Measurements from ENCODE around the gene SLC8A3.

DNA sequence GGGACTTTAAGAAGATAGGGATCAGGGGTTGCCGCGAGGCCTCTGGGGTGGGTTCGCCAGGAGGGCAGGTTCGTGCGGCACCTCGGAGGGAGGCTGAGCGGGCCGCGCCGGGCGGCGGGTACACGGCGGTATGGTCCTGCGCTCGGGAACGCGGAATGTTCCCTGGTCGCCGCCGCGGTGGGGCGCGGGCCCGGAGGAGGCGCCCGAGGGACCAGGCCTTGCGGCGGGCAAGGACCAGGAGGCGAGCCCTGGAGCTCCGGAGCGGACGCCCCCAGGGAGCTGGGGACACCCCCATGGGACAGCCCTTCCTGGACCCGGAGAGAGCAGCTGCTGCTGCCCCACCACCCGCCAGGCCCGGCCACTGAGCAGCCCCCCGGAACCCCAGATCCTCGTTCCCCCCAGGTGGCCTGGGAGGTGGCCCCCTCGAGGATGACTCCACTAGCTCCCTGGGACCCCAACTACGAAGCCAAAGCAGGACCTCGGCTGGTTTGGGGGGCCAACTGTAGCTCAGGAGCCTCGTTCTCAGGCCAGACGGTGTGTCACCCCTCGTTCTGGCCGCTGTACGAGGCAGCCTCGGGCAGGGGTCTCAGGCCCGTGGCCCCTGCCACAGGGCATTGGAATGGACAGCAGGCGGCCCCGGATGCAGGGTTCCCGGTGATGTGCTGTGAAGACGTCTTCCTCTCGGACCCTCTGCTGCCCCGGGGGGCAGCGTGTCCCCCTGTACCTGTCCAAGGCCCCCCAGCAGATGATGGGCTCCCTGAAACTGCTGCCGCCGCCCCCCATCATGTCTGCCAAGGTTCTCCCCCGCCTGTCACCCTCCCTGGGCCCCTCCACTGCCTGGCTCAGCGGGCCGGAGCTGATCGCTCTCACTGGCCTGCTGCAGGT is 45.6 kb upstream of the SLC8A3 start:
- TF ChIP-seq, protein P1, sequence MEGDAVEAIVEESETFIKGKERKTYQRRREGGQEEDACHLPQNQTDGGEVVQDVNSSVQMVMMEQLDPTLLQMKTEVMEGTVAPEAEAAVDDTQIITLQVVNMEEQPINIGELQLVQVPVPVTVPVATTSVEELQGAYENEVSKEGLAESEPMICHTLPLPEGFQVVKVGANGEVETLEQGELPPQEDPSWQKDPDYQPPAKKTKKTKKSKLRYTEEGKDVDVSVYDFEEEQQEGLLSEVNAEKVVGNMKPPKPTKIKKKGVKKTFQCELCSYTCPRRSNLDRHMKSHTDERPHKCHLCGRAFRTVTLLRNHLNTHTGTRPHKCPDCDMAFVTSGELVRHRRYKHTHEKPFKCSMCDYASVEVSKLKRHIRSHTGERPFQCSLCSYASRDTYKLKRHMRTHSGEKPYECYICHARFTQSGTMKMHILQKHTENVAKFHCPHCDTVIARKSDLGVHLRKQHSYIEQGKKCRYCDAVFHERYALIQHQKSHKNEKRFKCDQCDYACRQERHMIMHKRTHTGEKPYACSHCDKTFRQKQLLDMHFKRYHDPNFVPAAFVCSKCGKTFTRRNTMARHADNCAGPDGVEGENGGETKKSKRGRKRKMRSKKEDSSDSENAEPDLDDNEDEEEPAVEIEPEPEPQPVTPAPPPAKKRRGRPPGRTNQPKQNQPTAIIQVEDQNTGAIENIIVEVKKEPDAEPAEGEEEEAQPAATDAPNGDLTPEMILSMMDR (IDR thresholded peaks at IDR 0.05; ENCODE audit: low read depth, low read length) = no peak
- TF ChIP-seq MYC (IDR thresholded peaks at IDR 0.05; ENCODE audit: low read depth, low read length) (no peak), POLR2A (IDR thresholded peaks at IDR 0.05; ENCODE audit: extremely low read depth, insufficient read length) (no peak), MAX (IDR thresholded peaks at IDR 0.05; ENCODE audit: low read depth, low read length) (no peak)
